PC-3 (cell line): Measurements from ENCODE around the gene CENPB. TPM values are rescaled to one million over a fixed set of nuclear protein-coding genes. Genes with fewer than 3 reads are reported as not detected.

Experiments used
- ATAC-seq: fragments of 200-7000 bp; cut with Tn5 transposase; 2 replicates; pipeline ENCODE4 v1.9.1; 2020; ENCODE audit warnings: mild to moderate bottlenecking, moderate library complexity
- BruUV-seq: library from RNA; stranded (reverse); fragments of 400-500 nt; replicated peaks from 2 replicates; lab custom pipeline; 2021; lab: Mats Ljungman, UMichigan
- CTCF ChIA-PET: fragments of 300-600 bp; sonication (Branson Sonifier 250); formaldehyde crosslinking; loops from one replicate; lab custom pipeline; 2022; ENCODE audit warnings: antibody characterized with exemption; lab: Charles Lee
- POLR2A ChIA-PET: fragments of 300-600 bp; sonication (Branson Sonifier 250); formaldehyde crosslinking; loops from one replicate; lab custom pipeline; 2022; ENCODE audit warnings: antibody characterized with exemption; ENCODE audit not compliant: unreplicated experiment; lab: Charles Lee
- DNase-seq: peaks from one replicate; pipeline ENCODE4 v3.0.0-alpha.2; 2015
- H2AFZ ChIP-seq: fragments of 300-600 bp; sonication (generic); 2 replicates; pipeline ENCODE4 v1.6.0; 2016; ENCODE audit warnings: antibody characterized with exemption, low read length
- H3F3A ChIP-seq: fragments of 300-600 bp; sonication (generic); one replicate; pipeline ENCODE4 v1.6.0; 2017; ENCODE audit warnings: antibody characterized with exemption, low read length, control low read depth, mild to moderate bottlenecking; ENCODE audit not compliant: unreplicated experiment
- H3K27ac ChIP-seq: fragments of 300-600 bp; sonication (generic); 2 replicates; pipeline ENCODE4 v1.5.1; 2016; ENCODE audit warnings: mild to moderate bottlenecking, low read length
- H3K27me3 ChIP-seq: fragments of 300-600 bp; sonication (generic); 2 replicates; pipeline ENCODE4 v1.6.1; 2016; ENCODE audit warnings: low read length, mixed read lengths
- H3K36me3 ChIP-seq: fragments of 300-600 bp; sonication (generic); 2 replicates; pipeline ENCODE4 v1.6.1; 2016; ENCODE audit warnings: low read depth, mixed run types, low read length, mixed read lengths
- H3K4me1 ChIP-seq: fragments of 300-600 bp; sonication (generic); 2 replicates; pipeline ENCODE4 v1.5.1; 2016; ENCODE audit warnings: low read length; ENCODE audit not compliant: insufficient read depth
- H3K4me2 ChIP-seq: fragments of 300-600 bp; sonication (generic); 2 replicates; pipeline ENCODE4 v1.6.0; 2016; ENCODE audit warnings: low read length
- H3K4me3 ChIP-seq: fragments of 300-600 bp; sonication (generic); 2 replicates; pipeline ENCODE4 v1.5.1; 2016; ENCODE audit warnings: mild to moderate bottlenecking, low read length, mixed read lengths
- H3K79me2 ChIP-seq: fragments of 300-600 bp; sonication (generic); 2 replicates; pipeline ENCODE4 v1.6.1; 2017; ENCODE audit warnings: low read length, mixed read lengths
- H3K9ac ChIP-seq: fragments of 300-600 bp; sonication (generic); 2 replicates; pipeline ENCODE4 v1.6.0; 2016; ENCODE audit warnings: mild to moderate bottlenecking, low read length
- H3K9me2 ChIP-seq: fragments of 300-600 bp; sonication (generic); replicated peaks from 2 replicates; pipeline ENCODE4 v1.6.1; 2016; ENCODE audit warnings: mixed run types, low read length, mixed read lengths
- H3K9me3 ChIP-seq: fragments of 300-600 bp; sonication (generic); 2 replicates; pipeline ENCODE4 v1.6.1; 2016; ENCODE audit warnings: low read length, mixed read lengths
- H4K20me1 ChIP-seq: fragments of 300-600 bp; sonication (generic); 2 replicates; pipeline ENCODE4 v1.6.1; 2016; ENCODE audit warnings: low read length, mixed read lengths
- EZH2 ChIP-seq: fragments of 300-600 bp; sonication (generic); IDR thresholded peaks from one replicate; pipeline ENCODE4 v1.6.1; 2017; ENCODE audit warnings: antibody characterized with exemption, mild to moderate bottlenecking, low read length; ENCODE audit not compliant: unreplicated experiment
- EZH2phosphoT487 ChIP-seq: fragments of 300-600 bp; sonication (generic); IDR thresholded peaks from 2 replicates; pipeline ENCODE4 v1.6.1; 2018; ENCODE audit warnings: mild to moderate bottlenecking, antibody characterized with exemption, low read length, borderline replicate concordance
- intact Hi-C: fragments of 100-400 bp; cut with micrococcal nuclease; formaldehyde crosslinking; loops from 2 replicates; pipeline ENCODE4 v1.9.0; 2023
- total RNA-seq: library from RNA; depleted of rRNA; stranded (reverse); fragments of >200 nt; gene quantifications from 2 replicates; pipeline ENCODE4 v1.2.3, GENCODE V29; 2014
- TF ChIP-seq, protein P1 (sequence below): fragments of 300-600 bp; sonication (generic); conservative IDR thresholded peaks from 2 replicates; pipeline ENCODE4 v1.5.1; 2017; ENCODE audit warnings: antibody characterized with exemption, low read depth, mild to moderate bottlenecking, low read length

The CENPB gene
- total RNA-seq, 1 experiment from 2014 or later, result 213 TPM

- CTCF ChIA-PET, result no interaction called here
- intact Hi-C loops, result no loop called here
- no peak overlapping the region for H3K4me2 ChIP-seq
These were observed 27.5 kb upstream of the CENPB start for GRCh38 chr20:3813848-3814581.

DNA sequence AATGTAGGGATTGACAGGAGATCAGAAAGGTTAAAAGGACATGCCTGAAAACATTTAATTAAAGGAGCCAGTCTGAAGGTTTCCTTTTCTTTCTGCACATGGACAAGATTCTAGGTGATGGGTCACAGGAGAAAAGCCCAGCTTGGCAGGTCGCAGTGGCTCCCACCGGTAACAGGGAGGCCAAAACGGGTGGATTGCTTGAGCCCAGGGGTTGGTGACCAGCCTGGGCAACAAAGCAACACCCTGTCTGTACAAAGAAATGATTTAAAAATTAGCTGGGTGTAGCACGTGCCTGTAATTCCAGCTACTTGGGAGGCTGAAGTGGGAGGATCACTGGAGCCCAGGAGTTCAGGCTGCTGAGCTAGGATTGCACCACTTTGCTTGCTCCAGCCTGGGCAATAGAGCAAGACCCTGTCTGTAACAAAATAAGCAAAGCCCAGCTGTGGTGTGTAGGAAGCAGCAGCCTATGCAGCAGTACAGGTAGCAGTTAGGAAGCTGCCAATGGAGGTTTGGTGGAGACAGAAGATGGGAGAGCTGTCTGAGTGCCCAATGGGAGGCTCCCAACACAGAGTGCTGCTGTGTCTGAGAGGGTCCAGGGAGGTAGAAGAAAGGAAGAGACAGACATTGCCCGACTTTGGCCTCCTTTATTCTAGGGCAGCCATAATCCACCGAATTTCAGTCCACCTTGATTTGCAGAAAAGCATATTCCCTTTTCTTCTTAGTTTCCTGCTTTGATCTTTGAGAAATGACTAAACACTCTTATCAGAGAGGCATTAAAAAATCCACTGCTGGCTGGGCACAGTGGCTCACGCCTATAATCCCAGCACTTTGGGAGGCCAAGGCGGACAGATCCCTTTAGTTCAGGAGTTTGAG, 26.7 kb upstream of the CENPB start:
- Histone ChIP-seq H3F3A (peaks cover 8% of the 10 kb centered on the region), H3K4me1 (peaks cover 45% of the 10 kb centered on the region), H3K27ac (peak overlapping the region; percentile 87), H3K9ac (peak overlapping the region; percentile 70), H4K20me1 (no peaks in the 10 kb centered on the region), H2AFZ (no peak overlapping the region), H3K4me2 (no peak overlapping the region), H3K27me3 (no peaks in the 10 kb centered on the region), H3K9me2 (no peaks in the 10 kb centered on the region), H3K4me3 (no peak overlapping the region), H3K9me3 (no peaks in the 10 kb centered on the region), H3K79me2 (peaks cover 23% of the 10 kb centered on the region), H3K36me3 (no peaks in the 10 kb centered on the region)
- ChIA-PET POLR2A (interaction anchor here (0.7 kb wide), 1 partner anchor 84 kb away, joined by 3 read pairs; no protein-coding TSS in a partner anchor), CTCF (no interaction called here)
- DNase-seq, result no peak
- ATAC-seq, result no peak
- BruUV-seq, result no TSS peak
- TF ChIP-seq, protein P1, sequence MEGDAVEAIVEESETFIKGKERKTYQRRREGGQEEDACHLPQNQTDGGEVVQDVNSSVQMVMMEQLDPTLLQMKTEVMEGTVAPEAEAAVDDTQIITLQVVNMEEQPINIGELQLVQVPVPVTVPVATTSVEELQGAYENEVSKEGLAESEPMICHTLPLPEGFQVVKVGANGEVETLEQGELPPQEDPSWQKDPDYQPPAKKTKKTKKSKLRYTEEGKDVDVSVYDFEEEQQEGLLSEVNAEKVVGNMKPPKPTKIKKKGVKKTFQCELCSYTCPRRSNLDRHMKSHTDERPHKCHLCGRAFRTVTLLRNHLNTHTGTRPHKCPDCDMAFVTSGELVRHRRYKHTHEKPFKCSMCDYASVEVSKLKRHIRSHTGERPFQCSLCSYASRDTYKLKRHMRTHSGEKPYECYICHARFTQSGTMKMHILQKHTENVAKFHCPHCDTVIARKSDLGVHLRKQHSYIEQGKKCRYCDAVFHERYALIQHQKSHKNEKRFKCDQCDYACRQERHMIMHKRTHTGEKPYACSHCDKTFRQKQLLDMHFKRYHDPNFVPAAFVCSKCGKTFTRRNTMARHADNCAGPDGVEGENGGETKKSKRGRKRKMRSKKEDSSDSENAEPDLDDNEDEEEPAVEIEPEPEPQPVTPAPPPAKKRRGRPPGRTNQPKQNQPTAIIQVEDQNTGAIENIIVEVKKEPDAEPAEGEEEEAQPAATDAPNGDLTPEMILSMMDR, result no peak
- TF ChIP-seq EZH2phosphoT487 (no peak), EZH2 (no peak)
- intact Hi-C loops, result no loop called here

More at GRCh38 chr20:3813848-3814581, 27.5 kb upstream of the CENPB start:
- ATAC-seq (no peak), DNase-seq (no peak)
- Histone ChIP-seq H2AFZ (no peak overlapping the region), H3K9me2 (no peaks in the 10 kb centered on the region), H3K79me2 (peaks cover 18% of the 10 kb centered on the region), H3K36me3 (no peaks in the 10 kb centered on the region), H3K27ac (0 out of 2 replicates have a peak overlapping the region, but pooled peaks have one; percentile 87), H4K20me1 (no peaks in the 10 kb centered on the region), H3K4me3 (no peak overlapping the region), H3K4me1 (peaks cover 45% of the 10 kb centered on the region), H3K27me3 (no peaks in the 10 kb centered on the region), H3F3A (peaks cover 4% of the 10 kb centered on the region), H3K9ac (no peak overlapping the region), H3K9me3 (no peaks in the 10 kb centered on the region)
- no TSS peak for BruUV-seq
- TF ChIP-seq EZH2, result no peak
- no peak for TF ChIP-seq EZH2phosphoT487
- POLR2A ChIA-PET, result interaction anchor here (0.7 kb wide), 1 partner anchor 85 kb away, joined by 3 read pairs; no protein-coding TSS in a partner anchor

- H3K79me2 ChIP-seq, result peaks cover 23% of the 10 kb centered on the region
- no peaks in the 10 kb centered on the region for H3K9me3 ChIP-seq
- H2AFZ ChIP-seq, result no peak overlapping the region
- peak overlapping the region; percentile 7 for H3K4me2 ChIP-seq
- H3K4me3 ChIP-seq, result no peak overlapping the region
- H3K27ac ChIP-seq, result peak overlapping the region; percentile 87
- DNase-seq (no peak), ATAC-seq (no peak)
- intact Hi-C loops, result no loop called here
- no peaks in the 10 kb centered on the region for H3K36me3 ChIP-seq
- POLR2A ChIA-PET, result no interaction called here
- no peaks in the 10 kb centered on the region for H3K27me3 ChIP-seq
- no peaks in the 10 kb centered on the region for H3K9me2 ChIP-seq
- H3F3A ChIP-seq, result peaks cover 8% of the 10 kb centered on the region
- H3K4me1 ChIP-seq, result peaks cover 50% of the 10 kb centered on the region
- CTCF ChIA-PET, result interaction anchor here (0.9 kb wide), 2 partner anchors 25 to 28 kb away, joined by 3 read pairs; no protein-coding TSS in a partner anchor
- H3K9ac ChIP-seq, result peak overlapping the region; percentile 70
- BruUV-seq, result no TSS peak
- H4K20me1 ChIP-seq, result no peaks in the 10 kb centered on the region
- TF ChIP-seq EZH2, result no peak
These were observed 25.7 kb upstream of the CENPB start for GRCh38 chr20:3812259-3812681.
